Measurements from ENCODE around the gene YTHDC1. TPM values are rescaled to one million over a fixed set of nuclear protein-coding genes. Genes with fewer than 3 reads are reported as not detected.

Gene YTHDC1
- total and polyA plus RNA-seq, 2 of the 8 experiments (the other 6 are each of a cell fraction or from before 2014, with no cell fraction given): 25.7 to 89.5 TPM

DNA sequence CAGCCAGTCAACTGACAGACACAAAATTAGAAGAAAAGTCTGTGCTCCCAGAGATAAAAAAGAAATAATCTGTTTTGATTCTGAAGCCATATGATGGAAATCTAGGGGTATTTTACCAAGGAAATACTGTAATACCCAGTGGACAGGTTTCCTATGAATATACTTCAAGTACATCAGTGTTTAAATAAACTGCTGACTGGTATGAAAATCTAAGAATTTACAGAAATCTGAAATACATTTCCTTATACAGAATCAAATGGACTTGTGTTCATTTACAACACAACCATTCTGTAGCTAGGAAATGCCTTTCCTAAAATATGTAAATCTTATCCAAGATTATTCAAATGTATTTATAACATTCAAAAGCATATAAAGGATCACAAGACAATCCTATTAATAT, 13.4 kb downstream of the YTHDC1 start:
- H2AK5ac ChIP-seq (ENCODE audit: low read depth, low read length): no peak overlapping the region
- no peak overlapping the region for H3K14ac ChIP-seq (ENCODE audit: insufficient read length)
- peaks cover 6 to 92% of the 10 kb centered on the region in 2 experiments for H3K79me2 ChIP-seq (ENCODE audit: control insufficient read depth in 1 of 2, insufficient read depth in 2 of 2, low read length in 2 of 2)
- H3K23me2 ChIP-seq (ENCODE audit: low read depth, low read length): no peaks in the 10 kb centered on the region
- no peak overlapping the region for H3K23ac ChIP-seq (ENCODE audit: insufficient read length)
- H3K79me1 ChIP-seq (ENCODE audit: low read depth, low read length): no peaks in the 10 kb centered on the region; the same call in 1 of the 2 replicates
- FAIRE-seq (no peak), DNase-seq (ENCODE audit: low read depth in 1 of 2, low spot score in 2 of 2) (no peak)
- no peak overlapping the region for H2BK5ac ChIP-seq (ENCODE audit: low read depth, low read length)
- TF ChIP-seq SIRT6 (IDR thresholded peaks at IDR 0.05; ENCODE audit: low read length) (no peak), NANOG (IDR thresholded peaks at IDR 0.05; ENCODE audit: insufficient read depth, low read depth, low read length, poor library complexity, severe bottlenecking) (no peak), HDAC2 (IDR thresholded peaks at IDR 0.05; ENCODE audit: borderline replicate concordance in 1 of 2, low read depth in 2 of 2, low read length in 2 of 2) (no peak), TCF12 (IDR thresholded peaks at IDR 0.05; ENCODE audit: low read depth, low read length) (no peak), RXRA (IDR thresholded peaks at IDR 0.05; ENCODE audit: insufficient read depth, low read depth, low read length) (no peak), NRF1 (IDR thresholded peaks at IDR 0.05; ENCODE audit: low read depth, low read length) (no peak), SP4 (IDR thresholded peaks at IDR 0.05; ENCODE audit: low read length) (no peak)
- TF ChIP-seq, protein P1, sequence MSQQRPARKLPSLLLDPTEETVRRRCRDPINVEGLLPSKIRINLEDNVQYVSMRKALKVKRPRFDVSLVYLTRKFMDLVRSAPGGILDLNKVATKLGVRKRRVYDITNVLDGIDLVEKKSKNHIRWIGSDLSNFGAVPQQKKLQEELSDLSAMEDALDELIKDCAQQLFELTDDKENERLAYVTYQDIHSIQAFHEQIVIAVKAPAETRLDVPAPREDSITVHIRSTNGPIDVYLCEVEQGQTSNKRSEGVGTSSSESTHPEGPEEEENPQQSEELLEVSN (IDR thresholded peaks at IDR 0.05): no peak
- H4K20me1 ChIP-seq (replicated peaks in 1 of 2; ENCODE audit: control insufficient read depth in 1 of 2, insufficient read depth in 2 of 2, low read length in 2 of 2): peaks cover 10 to 11% of the 10 kb centered on the region in 2 experiments
- no peak overlapping the region for H4K8ac ChIP-seq (ENCODE audit: extremely low read depth, insufficient read depth, low read length)
- no peak overlapping the region for H2AFZ ChIP-seq (ENCODE audit: low read length)
- H2BK120ac ChIP-seq (replicated peaks; ENCODE audit: low read depth, low read length): no peak overlapping the region
- no peak overlapping the region for H3K56ac ChIP-seq (replicated peaks; ENCODE audit: insufficient read length, low read depth, low read length)
- H4K5ac ChIP-seq (ENCODE audit: insufficient read length, low read depth, low read length): no peak overlapping the region
- no peak overlapping the region for H3K4me3 ChIP-seq (ENCODE audit: extremely low read depth in 1 of 4, insufficient read depth in 2 of 4, low read depth in 3 of 4, low read length in 4 of 4)
- H4K91ac ChIP-seq (replicated peaks; ENCODE audit: insufficient read length, low read length): no peak overlapping the region
- H3K18ac ChIP-seq (ENCODE audit: extremely low read depth, low read length): no peak overlapping the region
- H3K4me2 ChIP-seq (ENCODE audit: insufficient read depth in 1 of 2, low read depth in 2 of 2, low read length in 2 of 2): no peak overlapping the region
- no peak overlapping the region for H2BK15ac ChIP-seq (ENCODE audit: low read length)
- H3K4ac ChIP-seq (replicated peaks; ENCODE audit: insufficient read length, low read depth, low read length): no peak overlapping the region
- H2BK12ac ChIP-seq (ENCODE audit: low read depth, low read length): no peak overlapping the region
- H3K27me3 ChIP-seq (replicated peaks in 1 of 4; ENCODE audit: control insufficient read depth in 3 of 4, extremely low read depth in 1 of 4, insufficient read depth in 3 of 4, low read length in 3 of 4): no peaks in the 10 kb centered on the region
- no peaks in the 10 kb centered on the region for H3K9me3 ChIP-seq (ENCODE audit: insufficient read depth in 2 of 2, low read depth in 1 of 2, low read length in 1 of 2)
- ChIA-PET CTCF (ENCODE audit: partially characterized antibody) (interaction anchor here (1.4 kb wide), 1 partner anchor 39 kb away, joined by 4 read pairs; no protein-coding TSS in a partner anchor), POLR2A (ENCODE audit: partially characterized antibody) (no interaction called here)
- H3K9ac ChIP-seq (replicated peaks in 1 of 4; ENCODE audit: extremely low read depth in 1 of 4, low read depth in 3 of 4, low read length in 3 of 4): no peak overlapping the region
- peaks cover 0 to 4% (median 1%) of the 10 kb centered on the region in 4 experiments; a peak in 2 of 7 replicates for H3K4me1 ChIP-seq (replicated peaks in 1 of 4; ENCODE audit: control insufficient read depth in 3 of 4, insufficient read depth in 4 of 4, low read length in 3 of 4)
- H2BK20ac ChIP-seq (ENCODE audit: low read length): no peak overlapping the region
- H3K27ac ChIP-seq (ENCODE audit: low read depth, low read length): no peak overlapping the region
- H3K36me3 ChIP-seq (ENCODE audit: control insufficient read depth in 2 of 4, insufficient read depth in 4 of 4, low read length in 3 of 4): peaks cover 8 to 62% (median 41%) of the 10 kb centered on the region in 4 experiments; a peak in 7 of 8 replicates

Measured in H1 (cell line).